GM21529 (cell line): ENCODE data around the gene PRRC2B.
"Not testable (repeated sequence)": the region's sequence is repeated elsewhere in the genome, so short reads cannot be mapped to it uniquely, and the experiment has no call there.

ENCODE experiments used
- ATAC-seq: cut with Tn5 transposase; IDR thresholded peaks from one replicate; pipeline ENCODE4 v1.9.1; 2021; ENCODE audit not compliant: unreplicated experiment

PRRC2B gene

DNA sequence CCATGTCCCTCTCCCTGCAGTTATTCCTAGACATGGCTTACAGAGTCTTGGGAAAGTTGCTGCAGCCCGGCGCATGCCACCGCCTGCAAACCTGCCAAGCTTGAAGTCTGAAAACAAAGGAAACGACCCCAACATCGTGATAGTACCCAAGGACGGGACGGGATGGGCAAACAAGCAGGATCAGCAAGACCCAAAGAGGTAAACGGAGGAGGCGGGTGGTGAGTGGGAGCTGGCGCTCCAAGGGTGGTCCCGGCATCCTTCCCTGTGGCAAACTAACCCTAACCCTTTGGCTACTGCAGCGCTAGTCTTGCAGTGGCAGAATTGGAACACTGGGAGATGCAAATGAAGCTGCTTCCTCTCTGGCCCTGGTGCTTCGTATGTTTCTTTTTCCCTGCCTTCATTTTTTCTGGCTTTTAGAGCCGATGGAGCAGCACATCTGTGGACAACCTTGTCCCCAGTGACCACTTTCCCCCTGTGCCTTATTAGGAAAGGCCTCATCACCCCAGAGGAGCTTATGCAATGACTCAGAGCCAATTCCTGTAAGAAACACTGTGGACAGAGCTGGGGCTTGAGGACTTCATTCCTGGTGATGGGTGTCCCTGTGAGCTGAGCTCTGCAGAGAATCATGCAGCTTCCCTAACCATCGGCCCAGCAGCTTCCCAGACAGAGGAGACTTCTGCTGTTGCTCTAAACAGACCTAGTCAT is 38.9 kb downstream of the PRRC2B start:
- no peak for ATAC-seq

DNA sequence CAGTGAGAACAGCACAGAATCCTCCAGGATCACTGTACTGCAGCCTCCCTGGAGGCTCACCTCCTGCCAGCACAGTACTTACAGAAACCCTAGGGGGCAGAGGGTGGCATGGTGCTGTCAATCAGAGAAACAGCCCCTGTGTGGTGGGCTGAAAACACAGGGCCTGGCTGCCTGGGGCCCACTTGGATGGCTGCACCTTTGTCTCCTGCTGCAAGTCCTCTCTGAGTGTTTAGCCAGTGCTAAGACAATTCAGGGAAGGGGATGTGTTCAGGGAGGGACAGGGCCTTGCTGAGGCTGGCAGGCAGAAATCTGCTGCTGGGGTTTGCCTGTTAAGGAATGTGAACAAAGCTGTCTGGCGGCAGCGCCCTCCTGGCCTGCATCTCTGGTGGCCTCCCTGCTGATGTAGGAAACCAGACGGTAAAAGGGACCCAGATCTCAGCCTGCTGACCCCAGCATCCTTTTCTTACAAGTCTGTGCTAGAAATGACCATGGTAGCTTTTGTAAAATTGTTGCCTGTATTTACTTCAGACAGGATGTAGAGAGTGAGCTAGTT is 39.5 kb downstream of the PRRC2B start:
- no peak for ATAC-seq

DNA sequence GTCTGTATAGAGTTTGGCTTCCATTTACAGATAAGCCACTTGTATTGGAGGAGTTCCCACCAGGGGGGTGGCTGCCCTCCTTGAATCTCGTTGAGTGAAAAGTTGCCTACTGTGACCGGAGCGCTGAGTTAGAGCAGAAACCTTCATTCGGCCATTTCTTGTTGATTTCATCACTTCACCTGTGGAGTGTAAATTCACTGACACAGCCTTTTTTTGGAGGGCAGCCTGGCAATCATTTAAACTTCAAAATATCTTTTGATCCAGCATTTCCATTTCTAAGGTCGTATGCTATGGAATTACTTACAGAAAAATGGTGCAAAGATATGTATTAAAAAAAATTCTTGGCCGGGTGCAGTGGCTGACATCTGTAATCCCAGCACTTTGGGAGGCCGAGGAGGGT is 40.8 kb downstream of the PRRC2B start:
- no peak for ATAC-seq

DNA sequence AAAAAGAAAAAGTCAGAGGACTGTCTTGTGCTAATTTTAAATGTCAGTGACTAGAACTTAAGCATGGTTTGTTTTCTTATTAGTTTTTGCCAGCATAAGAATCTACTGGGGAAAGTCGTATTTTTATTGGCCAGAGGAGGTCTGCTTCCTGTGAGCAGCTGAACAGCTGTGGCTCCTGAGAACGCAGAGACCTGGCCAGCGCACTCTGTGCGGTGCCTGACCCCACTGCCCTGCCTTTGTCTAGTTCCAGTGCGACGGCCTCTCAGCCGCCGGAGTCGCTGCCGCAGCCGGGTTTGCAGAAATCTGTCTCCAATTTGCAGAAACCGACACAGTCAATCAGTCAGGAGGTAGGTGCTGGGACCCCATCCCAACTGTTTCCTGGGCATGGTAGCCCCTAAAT is 42.5 kb downstream of the PRRC2B start:
- no peak for ATAC-seq

DNA sequence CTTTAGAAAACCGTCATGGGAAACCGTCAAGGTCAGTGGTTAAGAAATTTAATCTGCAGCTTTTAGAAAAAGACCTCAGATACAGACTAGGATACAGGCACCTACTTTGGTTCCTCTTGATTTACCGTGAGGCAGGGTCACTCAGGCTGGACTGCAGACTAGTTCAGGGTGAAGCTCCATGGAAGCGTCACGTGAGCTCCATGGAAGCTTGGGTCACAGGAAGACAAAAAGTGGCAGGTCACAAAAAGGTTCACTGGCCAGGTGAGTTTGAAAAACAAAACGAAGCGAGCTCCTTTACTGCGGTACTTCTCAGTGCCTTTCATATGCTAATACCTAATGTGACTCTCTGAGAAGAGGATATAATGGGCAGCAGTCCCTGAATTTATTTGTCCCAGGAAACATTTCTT is 43.0 kb downstream of the PRRC2B start:
- no peak for ATAC-seq

DNA sequence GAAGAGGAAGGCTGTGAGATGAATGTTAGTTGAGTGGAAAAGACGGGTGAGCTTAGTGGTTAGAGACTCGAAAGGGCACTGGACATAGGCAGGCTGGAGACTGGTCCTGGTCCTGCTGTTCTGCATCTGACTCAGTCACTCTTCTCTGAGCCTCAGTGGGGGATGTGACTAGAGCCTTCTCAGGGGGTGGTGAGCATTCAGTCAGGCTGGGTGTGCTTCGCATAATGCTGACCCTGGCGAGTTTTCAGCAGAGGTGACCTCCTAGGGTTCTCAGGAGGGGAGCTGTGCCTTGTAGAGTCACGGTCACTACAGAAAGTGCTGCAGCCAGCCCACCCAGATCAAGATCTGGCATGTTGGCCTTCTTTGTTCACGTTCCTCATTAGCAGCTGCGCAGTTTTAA is 44.3 kb downstream of the PRRC2B start:
- ATAC-seq, result no peak

DNA sequence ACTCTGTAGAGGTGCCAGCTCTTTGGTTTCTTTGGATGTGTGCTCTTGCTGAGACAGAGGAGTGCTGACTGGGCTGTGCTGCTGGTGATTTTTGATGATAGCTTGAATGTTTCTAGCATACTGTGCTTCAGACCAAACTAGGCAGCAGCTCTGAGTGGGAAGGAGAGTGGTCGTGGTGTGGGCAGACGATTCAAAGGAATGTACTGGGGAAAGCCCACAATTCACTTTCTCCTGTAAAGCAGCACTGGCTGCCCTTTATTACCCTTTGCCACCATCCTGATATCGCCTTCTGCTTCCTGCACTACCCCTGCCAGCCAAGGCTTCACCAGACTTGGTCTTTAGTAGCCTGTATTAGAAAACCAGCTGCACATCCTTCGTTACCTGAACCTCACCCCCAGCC is 45.3 kb downstream of the PRRC2B start:
- no peak for ATAC-seq

DNA sequence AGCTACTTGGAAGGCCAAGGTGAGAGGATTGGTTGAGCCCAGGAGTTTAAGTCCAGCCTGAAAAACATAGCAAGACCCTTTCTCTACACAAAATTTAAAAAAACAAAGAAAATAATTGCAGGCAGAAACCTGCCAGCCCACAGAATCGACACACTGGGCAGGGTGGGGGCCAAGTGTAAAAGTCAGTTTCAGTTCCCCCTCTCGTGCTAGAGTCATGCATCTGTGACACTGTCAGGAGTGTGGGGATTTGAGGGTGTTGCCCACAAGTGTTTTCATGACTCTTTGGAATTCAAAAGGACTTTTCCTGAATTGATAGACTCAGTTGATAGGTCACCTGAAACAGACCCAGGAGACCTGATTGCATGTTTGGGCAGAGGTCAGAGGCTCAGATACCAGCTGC is 47.6 kb downstream of the PRRC2B start:
- no peak for ATAC-seq

DNA sequence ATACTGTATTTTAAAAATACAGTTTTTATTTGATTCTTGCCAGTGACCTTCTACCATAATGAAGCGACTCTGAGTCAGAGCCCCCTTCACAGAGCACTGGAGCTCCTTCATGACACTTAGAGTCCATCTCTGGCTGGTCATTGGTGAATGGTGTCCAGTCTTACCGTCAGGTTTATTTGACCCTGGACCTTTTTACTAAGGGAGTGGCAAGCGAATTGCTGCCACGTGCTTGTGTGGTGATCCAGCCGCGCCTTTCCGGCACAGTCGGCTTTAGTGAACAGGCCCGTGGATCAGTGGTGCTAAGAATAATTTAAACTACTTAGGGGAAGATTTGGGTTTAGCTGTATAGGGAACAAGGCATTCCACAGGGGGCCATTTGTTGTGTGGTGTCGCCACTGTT is 48.5 kb downstream of the PRRC2B start:
- no peak for ATAC-seq

DNA sequence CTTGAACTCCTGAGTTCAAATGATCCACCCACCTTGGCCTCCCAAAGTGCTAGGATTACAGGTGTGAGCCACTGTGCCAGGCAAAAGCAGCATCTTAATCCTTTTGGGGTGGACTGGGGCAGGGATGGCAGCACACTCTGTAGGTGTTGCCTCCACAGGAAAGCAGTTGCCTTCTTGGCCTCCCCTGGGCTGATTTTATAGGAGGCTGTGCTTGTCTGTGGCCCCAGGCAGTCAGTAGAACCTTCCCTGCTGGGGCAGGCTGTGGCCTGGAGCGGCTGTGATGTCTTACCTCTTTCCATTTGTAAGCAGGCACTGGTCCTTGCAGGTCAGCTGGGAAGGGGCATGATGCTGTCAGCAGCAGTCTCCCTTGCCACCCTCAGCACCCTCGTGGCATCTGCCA is 49.8 kb downstream of the PRRC2B start:
- no peak for ATAC-seq

DNA sequence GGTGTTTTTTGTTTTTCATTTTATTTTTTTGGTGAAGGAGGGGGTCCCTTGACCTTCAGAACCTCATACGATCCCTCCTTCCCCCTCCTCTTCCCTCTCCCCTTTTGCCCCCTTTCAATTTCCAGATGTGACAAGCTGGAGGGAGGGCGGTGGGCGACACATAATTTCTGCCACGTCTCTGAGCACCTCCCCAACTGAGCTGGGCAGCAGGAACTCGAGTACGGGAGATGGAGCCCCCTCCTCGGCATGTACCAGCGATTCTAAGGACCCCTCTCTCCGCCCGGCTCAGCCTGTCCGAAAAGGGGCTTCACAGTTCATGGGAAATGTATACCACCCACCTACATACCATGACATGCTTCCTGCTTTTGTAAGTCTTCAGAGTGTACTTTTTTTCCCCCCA is 52.4 kb downstream of the PRRC2B start:
- ATAC-seq, result no peak

DNA sequence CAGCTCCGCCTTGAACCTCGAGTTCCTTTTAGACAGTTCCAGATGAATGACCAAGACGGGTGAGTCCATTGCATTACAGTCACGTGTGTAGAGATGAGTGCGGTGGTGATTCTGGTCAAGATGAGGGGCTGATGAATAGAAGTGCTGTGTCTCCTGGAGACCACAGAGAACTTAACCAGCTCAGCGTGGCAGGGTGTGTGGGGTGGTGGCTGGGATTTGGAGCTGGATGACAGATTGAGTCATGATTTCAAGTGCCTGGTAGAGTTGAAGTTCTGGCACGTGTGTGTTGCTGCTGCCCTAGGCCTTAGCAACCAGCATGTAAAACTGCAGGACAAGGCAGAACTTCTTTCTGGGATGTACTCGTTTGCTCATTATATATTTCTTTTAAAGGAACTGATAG is 53.3 kb downstream of the PRRC2B start:
- no peak for ATAC-seq

DNA sequence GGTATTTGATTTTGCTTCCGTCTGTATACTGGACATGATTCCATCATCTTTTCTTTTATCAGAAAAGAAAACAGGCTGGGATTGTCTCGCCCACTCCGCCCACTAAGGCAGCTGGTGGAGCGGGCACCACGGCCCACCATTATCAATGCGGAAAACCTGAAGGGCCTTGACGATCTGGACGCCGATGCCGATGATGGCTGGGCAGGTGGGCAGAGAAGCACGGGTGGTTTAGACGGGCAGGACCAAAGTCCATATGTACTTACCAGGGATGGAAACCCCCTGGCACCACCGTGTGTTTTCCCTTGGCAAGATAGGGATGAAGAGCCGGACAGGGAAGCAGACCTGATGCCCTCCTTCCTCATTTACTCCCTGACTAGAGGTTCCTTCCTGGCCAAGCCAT is 53.7 kb downstream of the PRRC2B start:
- ATAC-seq, result no peak

DNA sequence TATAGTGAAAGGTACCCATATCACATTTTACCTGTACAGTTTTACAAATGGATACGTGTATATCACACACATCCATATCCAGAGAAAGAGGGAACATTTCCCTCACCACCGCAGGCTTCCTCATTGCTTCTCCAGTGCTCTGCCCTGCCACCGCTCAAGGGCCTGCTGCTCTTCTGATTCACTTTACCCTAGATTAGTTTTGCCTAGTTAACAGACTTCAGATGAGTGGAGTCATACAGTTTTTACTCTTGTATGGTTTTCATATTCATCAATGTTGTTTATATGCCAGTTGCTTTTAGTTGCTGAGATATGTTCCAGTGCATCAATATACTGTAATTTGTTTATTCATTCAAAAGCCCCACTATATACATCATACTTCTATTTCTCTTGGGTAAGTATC is 54.9 kb downstream of the PRRC2B start:
- no peak for ATAC-seq

DNA sequence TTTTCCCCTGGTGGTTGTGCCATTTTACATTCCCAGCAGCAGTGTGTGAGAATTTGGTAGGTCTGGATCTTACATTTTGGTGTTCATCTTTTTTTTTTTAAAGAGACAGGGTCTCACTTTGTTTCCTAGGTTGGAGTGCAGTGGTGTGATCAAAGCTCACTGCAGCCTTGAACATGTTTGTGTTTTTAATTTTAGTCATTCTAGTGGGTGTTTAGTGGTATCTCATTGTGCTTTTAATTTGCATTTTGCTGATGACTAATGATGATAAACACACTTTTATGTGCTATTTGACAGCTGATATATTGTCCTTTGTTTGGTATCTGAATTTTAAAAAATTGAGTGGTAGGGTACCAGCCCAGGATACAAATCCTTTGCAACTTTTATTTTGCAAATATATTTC is 55.4 kb downstream of the PRRC2B start:
- no peak for ATAC-seq

DNA sequence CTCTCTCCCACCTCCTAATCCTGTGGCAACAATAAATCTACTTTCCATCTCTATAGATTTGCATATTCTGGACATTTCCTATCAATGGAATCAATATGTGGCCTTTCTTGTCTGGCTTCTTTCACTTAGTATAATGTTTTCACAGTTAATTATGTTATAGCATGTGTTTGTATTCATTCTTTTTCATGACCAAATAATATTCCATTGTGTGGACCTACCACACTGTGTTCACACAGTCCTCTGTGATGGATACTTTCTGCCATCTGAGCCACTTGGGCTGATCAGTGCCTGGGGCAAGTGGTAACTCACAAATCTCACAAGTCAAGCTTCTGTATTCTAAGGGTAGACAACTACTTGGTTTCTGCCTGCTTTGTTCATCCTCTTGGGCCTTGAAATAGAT is 60.1 kb downstream of the PRRC2B start:
- no peak for ATAC-seq

DNA sequence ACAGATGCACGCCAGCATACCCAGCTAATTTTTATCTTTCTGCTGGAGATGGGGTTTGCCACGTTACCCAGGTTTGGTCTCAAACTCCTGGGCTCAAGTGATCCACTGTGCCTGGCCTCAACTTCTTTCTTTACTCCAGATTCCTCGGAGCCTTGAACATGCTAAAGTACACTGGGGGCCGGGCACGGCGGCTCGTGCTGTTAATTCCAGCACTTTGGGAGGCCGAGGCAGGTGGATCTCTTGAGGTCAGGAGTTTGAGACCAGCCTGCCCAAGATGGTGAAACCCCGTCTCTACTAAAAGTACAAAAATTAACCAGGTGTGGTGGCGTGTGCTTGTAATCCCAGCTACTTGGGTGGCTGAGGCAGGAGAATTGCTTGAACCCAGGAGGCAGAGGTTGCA is 61.8 kb downstream of the PRRC2B start:
- ATAC-seq, result not testable (repeated sequence)

DNA sequence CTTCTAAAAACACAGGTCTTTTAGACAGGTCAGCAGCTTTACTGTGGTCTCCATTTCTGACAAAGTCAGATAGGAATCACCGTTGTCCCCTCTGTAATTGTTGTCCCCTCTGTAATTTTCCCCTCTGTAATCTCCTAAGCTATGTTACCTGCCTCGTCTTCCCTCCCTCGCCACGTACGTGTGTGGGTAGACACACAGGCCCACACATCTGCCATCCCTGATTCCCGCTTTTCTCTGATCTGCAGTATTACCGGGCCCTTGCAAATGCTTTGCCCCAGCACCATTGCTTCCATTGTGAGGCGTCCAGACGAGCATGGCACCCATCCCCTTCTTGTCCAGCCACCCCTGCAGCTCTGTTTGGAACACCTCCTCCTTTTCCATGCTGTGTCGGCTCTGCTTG is 63.9 kb downstream of the PRRC2B start:
- ATAC-seq, result no peak

DNA sequence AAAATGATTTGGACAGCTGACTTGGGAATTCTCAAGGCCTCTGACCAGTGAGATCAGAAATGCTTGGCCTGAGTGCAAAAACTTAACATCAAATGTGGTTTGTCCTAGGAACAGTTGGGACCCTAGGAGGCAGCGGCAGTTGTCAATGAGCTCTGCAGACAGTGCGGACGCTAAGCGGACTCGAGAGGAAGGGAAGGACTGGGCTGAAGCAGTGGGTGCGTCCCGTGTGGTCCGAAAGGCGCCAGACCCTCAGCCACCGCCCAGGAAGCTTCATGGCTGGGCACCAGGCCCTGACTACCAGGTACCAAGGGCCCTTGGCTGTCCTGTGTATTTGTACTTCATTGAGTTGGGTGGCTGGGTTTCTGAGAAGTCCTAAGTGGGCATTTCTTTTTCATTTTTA is 65.2 kb downstream of the PRRC2B start:
- ATAC-seq, result no peak

DNA sequence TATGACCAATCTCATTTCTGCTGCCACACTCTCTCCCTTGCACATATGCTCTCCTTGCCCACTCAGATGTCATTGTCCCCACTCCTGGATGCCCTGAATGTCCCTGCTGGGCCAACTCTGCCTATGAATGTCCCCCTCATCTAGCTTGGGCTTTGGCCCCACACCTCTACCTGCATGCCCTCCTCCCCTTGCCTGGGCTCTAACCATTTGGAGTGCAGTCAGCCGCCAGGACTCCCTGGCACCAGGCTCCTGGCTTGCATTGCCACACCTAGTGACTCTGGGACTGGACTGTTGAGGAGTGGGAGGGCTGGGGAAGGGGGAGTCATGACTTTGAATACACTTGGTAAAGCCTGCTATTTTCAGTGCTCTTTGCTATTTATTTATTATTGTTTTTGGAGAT is 67.3 kb downstream of the PRRC2B start:
- no peak for ATAC-seq

DNA sequence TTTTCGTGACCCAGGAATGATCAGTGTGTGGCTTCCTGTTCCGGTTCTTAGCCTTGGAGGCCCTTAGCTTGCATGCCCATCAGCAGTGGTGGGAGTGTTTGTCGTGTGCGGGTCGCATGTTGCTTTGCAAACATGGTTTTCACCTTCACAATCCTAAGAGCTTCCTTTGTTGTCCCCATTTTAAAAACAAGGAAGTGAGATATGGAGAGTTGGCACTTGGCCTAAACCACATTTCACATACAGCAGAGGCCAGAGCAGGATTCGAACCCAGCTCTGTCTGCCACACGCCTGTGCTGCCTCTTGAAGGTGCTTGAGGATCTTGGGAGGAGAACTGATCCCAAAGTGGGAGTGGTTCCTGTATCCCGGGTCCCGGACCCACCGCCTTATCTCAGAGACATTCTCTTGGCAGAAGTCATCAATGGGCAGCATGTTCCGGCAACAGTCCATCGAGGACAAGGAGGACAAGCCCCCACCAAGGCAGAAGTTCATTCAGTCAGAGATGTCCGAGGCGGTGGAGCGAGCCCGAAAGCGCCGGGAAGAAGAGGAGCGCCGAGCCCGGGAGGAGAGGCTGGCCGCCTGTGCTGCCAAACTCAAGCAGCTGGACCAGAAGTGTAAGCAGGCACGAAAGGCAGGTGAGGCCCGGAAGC is 70.6 kb downstream of the PRRC2B start:
- ATAC-seq, result no peak

DNA sequence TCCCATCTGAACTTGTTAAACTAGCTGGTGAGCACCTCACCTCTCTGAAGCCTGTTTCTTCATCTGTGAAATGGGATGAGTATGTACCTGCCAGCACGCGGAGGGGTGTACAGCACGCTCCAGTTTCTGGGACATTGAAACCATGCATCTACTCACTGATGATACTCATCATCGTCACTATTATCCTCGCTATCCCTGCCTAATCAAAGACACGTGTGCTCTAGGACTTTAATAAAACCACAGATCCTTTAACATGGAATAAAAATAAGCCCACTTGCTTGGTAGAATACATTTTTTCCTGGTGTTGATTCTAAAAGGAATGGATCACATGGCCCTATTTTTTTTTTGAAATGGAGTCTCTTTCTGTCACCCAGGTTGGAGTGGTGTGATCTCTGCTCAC is 71.5 kb downstream of the PRRC2B start:
- ATAC-seq, result no peak
